ENCODE results near the gene KCNJ10.

GRCh38 chr1:160056648-160057169, 13.3 kb downstream of the KCNJ10 start:
- no peak for TF ChIP-seq TOX (CRISPR knock-in tag; IDR thresholded peaks at IDR 0.05; ENCODE audit: borderline replicate concordance)
- no peak for TF ChIP-seq PATZ1 (CRISPR knock-in tag; IDR thresholded peaks at IDR 0.05; ENCODE audit: borderline replicate concordance)
